ENCODE results near the gene SERPINF2.
"Not testable (repeated sequence)": the region's sequence is repeated elsewhere in the genome, so short reads cannot be mapped to it uniquely, and the experiment has no call there.

The SERPINF2 gene

GRCh38 chr17:1716076-1716911, 26.4 kb upstream of the SERPINF2 start:
- peak; percentile 100 for DNase-seq (ENCODE audit: low read depth in 2 of 2)

- DNase-seq (ENCODE audit: low read depth in 2 of 2), result peak; percentile 74 to 81
Observed at GRCh38 chr17:1716912-1717695, 25.6 kb upstream of the SERPINF2 start.

- no peak for DNase-seq (ENCODE audit: low read depth in 2 of 2)
Observed at GRCh38 chr17:1718362-1719165, 24.1 kb upstream of the SERPINF2 start.

- peak in 1 of 2 donors; percentile 55 for DNase-seq (ENCODE audit: low read depth in 2 of 2)
Observed at GRCh38 chr17:1720856-1721386, 21.8 kb upstream of the SERPINF2 start.

GRCh38 chr17:1722022-1722421, 20.6 kb upstream of the SERPINF2 start:
- not testable (repeated sequence) for DNase-seq (ENCODE audit: low read depth in 2 of 2)

GRCh38 chr17:1724351-1724868, 18.3 kb upstream of the SERPINF2 start, which contains the start of gene WDR81:
WDR81 (plus strand) TSS chr17:1724704; CDS start chr17:1724960, 256 bp downstream.
- peak; percentile 78 to 86 for DNase-seq (ENCODE audit: low read depth in 2 of 2)

- DNase-seq (ENCODE audit: low read depth in 2 of 2), result no peak
Observed at GRCh38 chr17:1724869-1725641, 17.6 kb upstream of the SERPINF2 start.

- no peak for DNase-seq (ENCODE audit: low read depth in 2 of 2)
Observed at GRCh38 chr17:1725642-1726511, 16.8 kb upstream of the SERPINF2 start.

GRCh38 chr17:1726626-1727257, 15.9 kb upstream of the SERPINF2 start:
- DNase-seq (ENCODE audit: low read depth in 2 of 2), result no peak

GRCh38 chr17:1727258-1727789, 15.3 kb upstream of the SERPINF2 start:
- DNase-seq (ENCODE audit: low read depth in 2 of 2), result no peak

GRCh38 chr17:1727876-1728630, 14.6 kb upstream of the SERPINF2 start:
- DNase-seq (ENCODE audit: low read depth in 2 of 2), result no peak

GRCh38 chr17:1729966-1730325, 12.7 kb upstream of the SERPINF2 start:
- no peak for DNase-seq (ENCODE audit: low read depth in 2 of 2)

GRCh38 chr17:1730326-1731193, 12.1 kb upstream of the SERPINF2 start:
- no peak for DNase-seq (ENCODE audit: low read depth in 2 of 2)

GRCh38 chr17:1731194-1731506, 11.5 kb upstream of the SERPINF2 start:
- DNase-seq (ENCODE audit: low read depth in 2 of 2), result no peak

- no peak for DNase-seq (ENCODE audit: low read depth in 2 of 2)
Observed at GRCh38 chr17:1732241-1732832, 10.3 kb upstream of the SERPINF2 start.

GRCh38 chr17:1732833-1733321, 9.8 kb upstream of the SERPINF2 start:
- DNase-seq (ENCODE audit: low read depth in 2 of 2), result no peak

GRCh38 chr17:1733759-1734158, 8.9 kb upstream of the SERPINF2 start:
- no peak for DNase-seq (ENCODE audit: low read depth in 2 of 2)

Measured in stimulated activated CD8-positive, alpha-beta memory T cell treated with anti-CD3 and anti-CD28 coated beads, Interleukin-7, amount 100 ng/mL, for 4 hours (primary cell).